HEK293 (cell line): ENCODE results near the gene NFATC2IP.

Experiments
- CTCF ChIA-PET: fragments of 350-600 bp; formaldehyde crosslinking; extraction: SDS; loops from one replicate; lab custom pipeline; 2021; ENCODE audit warnings: antibody characterized with exemption; lab: Yijun Ruan, JAX
- POLR2A ChIA-PET: fragments of 300-600 bp; formaldehyde crosslinking; extraction: SDS; loops from one replicate; lab custom pipeline; 2020; ENCODE audit warnings: antibody characterized with exemption, inconsistent platforms; lab: Yijun Ruan, JAX
- H3K27ac ChIP-seq: fragments of 200-500 bp; sonication (Bioruptor generic); 2 replicates; pipeline ENCODE4 v1.5.1; 2014; ENCODE audit warnings: low read depth, low read length, control low read depth, inconsistent platforms; ENCODE audit errors: extremely low read depth
- H3K36me3 ChIP-seq, 2 experiments: fragments of 200-500 bp in 1 of 2; sonication (Bioruptor generic) in 1 of 2; 1 replicate in 1 of 2; 2 replicates in 1 of 2; pipeline ENCODE4 v1.5.1; 2014 to 2017; ENCODE audit warnings: inconsistent platforms in 2 of 2, low read length in 2 of 2; ENCODE audit not compliant: control insufficient read depth in 2 of 2, insufficient read depth in 1 of 2
- H3K4me1 ChIP-seq: fragments of 200-500 bp; sonication (Bioruptor generic); 2 replicates; pipeline ENCODE4 v1.5.1; 2014; ENCODE audit warnings: mild to moderate bottlenecking, low read length, inconsistent platforms; ENCODE audit not compliant: control insufficient read depth, insufficient read depth
- H3K4me3 ChIP-seq: 2 replicates; pipeline ENCODE4 v1.5.1; 2011; ENCODE audit warnings: low read depth, mild to moderate bottlenecking, control low read depth, low read length, moderate library complexity
- H3K9me3 ChIP-seq: fragments of 200-500 bp; sonication (Bioruptor generic); 2 replicates; pipeline ENCODE4 v1.5.1; 2014; ENCODE audit warnings: low read depth, low read length, inconsistent platforms; ENCODE audit not compliant: control insufficient read depth, insufficient read depth
- MZF1 ChIP-seq: fragments of 450-650 bp; formaldehyde crosslinking; IDR thresholded peaks from 2 replicates; pipeline ENCODE4 v1.5.1; 2017; ENCODE audit warnings: missing biosample characterization, missing genetic modification characterization, borderline replicate concordance
- OSR2 ChIP-seq: fragments of 450-650 bp; formaldehyde crosslinking; IDR thresholded peaks from 2 replicates; pipeline ENCODE4 v1.5.1; 2016; ENCODE audit warnings: missing biosample characterization, missing genetic modification characterization
- SCRT2 ChIP-seq: fragments of 450-650 bp; formaldehyde crosslinking; IDR thresholded peaks from 2 replicates; pipeline ENCODE4 v1.5.1; 2016; ENCODE audit warnings: missing biosample characterization, missing genetic modification characterization
- SP2 ChIP-seq: fragments of 450-650 bp; formaldehyde crosslinking; IDR thresholded peaks from 2 replicates; pipeline ENCODE4 v1.5.1; 2016; ENCODE audit warnings: missing biosample characterization, missing genetic modification characterization
- WT1 ChIP-seq: fragments of 450-650 bp; formaldehyde crosslinking; IDR thresholded peaks from 2 replicates; pipeline ENCODE4 v1.5.1; 2016; ENCODE audit warnings: missing biosample characterization, missing genetic modification characterization
- YY1 ChIP-seq: fragments of 450-650 bp; formaldehyde crosslinking; IDR thresholded peaks from 2 replicates; pipeline ENCODE4 v1.5.1; 2018; ENCODE audit warnings: missing biosample characterization, missing genetic modification characterization
- ZBTB21 ChIP-seq: fragments of 450-650 bp; formaldehyde crosslinking; IDR thresholded peaks from 2 replicates; pipeline ENCODE4 v1.5.1; 2017; ENCODE audit warnings: missing biosample characterization, missing genetic modification characterization
- ZBTB8A ChIP-seq: fragments of 450-650 bp; formaldehyde crosslinking; IDR thresholded peaks from 2 replicates; pipeline ENCODE4 v1.5.1; 2016; ENCODE audit warnings: missing biosample characterization, missing genetic modification characterization
- ZFP37 ChIP-seq: fragments of 450-650 bp; formaldehyde crosslinking; IDR thresholded peaks from 2 replicates; pipeline ENCODE4 v1.5.1; 2016; ENCODE audit warnings: missing biosample characterization, missing genetic modification characterization
- ZFP41 ChIP-seq: fragments of 450-650 bp; formaldehyde crosslinking; IDR thresholded peaks from 2 replicates; pipeline ENCODE4 v1.5.1; 2016; ENCODE audit warnings: missing biosample characterization, missing genetic modification characterization, borderline replicate concordance
- ZNF146 ChIP-seq: fragments of 450-650 bp; formaldehyde crosslinking; IDR thresholded peaks from 2 replicates; pipeline ENCODE4 v1.5.1; 2016; ENCODE audit warnings: missing biosample characterization, missing genetic modification characterization
- ZNF16 ChIP-seq: fragments of 450-650 bp; formaldehyde crosslinking; IDR thresholded peaks from 2 replicates; pipeline ENCODE4 v1.5.1; 2016; ENCODE audit warnings: low read depth, missing biosample characterization, missing genetic modification characterization
- ZNF174 ChIP-seq: fragments of 450-650 bp; formaldehyde crosslinking; IDR thresholded peaks from 2 replicates; pipeline ENCODE4 v1.5.0; 2017; ENCODE audit warnings: missing biosample characterization, mild to moderate bottlenecking, missing genetic modification characterization
- ZNF184 ChIP-seq: fragments of 450-650 bp; IDR thresholded peaks from 2 replicates; pipeline ENCODE4 v1.5.1; 2018; ENCODE audit warnings: missing biosample characterization, mild to moderate bottlenecking, missing genetic modification characterization
- ZNF211 ChIP-seq: fragments of 450-650 bp; formaldehyde crosslinking; IDR thresholded peaks from 2 replicates; pipeline ENCODE4 v1.5.1; 2016; ENCODE audit warnings: low read depth, missing biosample characterization, missing genetic modification characterization
- ZNF302 ChIP-seq: fragments of 450-650 bp; formaldehyde crosslinking; IDR thresholded peaks from 2 replicates; pipeline ENCODE4 v1.5.1; 2016; ENCODE audit warnings: missing biosample characterization, missing genetic modification characterization, low read depth
- ZNF350 ChIP-seq: fragments of 450-650 bp; formaldehyde crosslinking; IDR thresholded peaks from 2 replicates; pipeline ENCODE4 v1.5.0; 2017; ENCODE audit warnings: missing biosample characterization, mild to moderate bottlenecking, missing genetic modification characterization
- ZNF37A ChIP-seq: fragments of 450-650 bp; IDR thresholded peaks from 2 replicates; pipeline ENCODE4 v1.5.1; 2018; ENCODE audit warnings: missing biosample characterization, missing genetic modification characterization
- ZNF416 ChIP-seq: fragments of 450-650 bp; formaldehyde crosslinking; IDR thresholded peaks from 2 replicates; pipeline ENCODE4 v1.5.1; 2016; ENCODE audit warnings: missing biosample characterization, missing genetic modification characterization
- ZNF426 ChIP-seq: fragments of 450-650 bp; formaldehyde crosslinking; IDR thresholded peaks from 2 replicates; pipeline ENCODE4 v1.5.1; 2017; ENCODE audit warnings: missing biosample characterization, missing genetic modification characterization, mild to moderate bottlenecking, inconsistent platforms, moderate library complexity
- ZNF585B ChIP-seq: fragments of 450-650 bp; formaldehyde crosslinking; IDR thresholded peaks from 2 replicates; pipeline ENCODE4 v1.5.1; 2016; ENCODE audit warnings: missing biosample characterization, missing genetic modification characterization
- ZNF596 ChIP-seq: fragments of 450-650 bp; IDR thresholded peaks from 2 replicates; pipeline ENCODE4 v1.5.0; 2018; ENCODE audit warnings: missing biosample characterization, mild to moderate bottlenecking, missing genetic modification characterization, moderate library complexity
- ZNF658 ChIP-seq: fragments of 450-650 bp; formaldehyde crosslinking; IDR thresholded peaks from 2 replicates; pipeline ENCODE4; 2016; ENCODE audit warnings: missing biosample characterization, missing genetic modification characterization
- ZNF707 ChIP-seq: fragments of 450-650 bp; formaldehyde crosslinking; IDR thresholded peaks from 2 replicates; pipeline ENCODE4 v1.5.1; 2016; ENCODE audit warnings: missing biosample characterization, missing genetic modification characterization
- ZNF830 ChIP-seq: fragments of 450-650 bp; IDR thresholded peaks from 2 replicates; pipeline ENCODE4 v1.5.0; 2018; ENCODE audit warnings: missing biosample characterization, missing genetic modification characterization, low read depth, mild to moderate bottlenecking, moderate library complexity
- ZSCAN23 ChIP-seq: fragments of 450-650 bp; formaldehyde crosslinking; IDR thresholded peaks from 2 replicates; pipeline ENCODE4 v1.5.1; 2016; ENCODE audit warnings: missing biosample characterization, missing genetic modification characterization
- ZSCAN5A ChIP-seq: fragments of 450-650 bp; formaldehyde crosslinking; IDR thresholded peaks from 2 replicates; pipeline ENCODE4 v1.5.1; 2016; ENCODE audit warnings: missing biosample characterization, missing genetic modification characterization
- TF ChIP-seq, protein P1 (sequence below): fragments of 450-650 bp; formaldehyde crosslinking; IDR thresholded peaks from 2 replicates; pipeline ENCODE4 v1.5.1; 2016; ENCODE audit warnings: missing biosample characterization, missing genetic modification characterization

NFATC2IP gene

DNA sequence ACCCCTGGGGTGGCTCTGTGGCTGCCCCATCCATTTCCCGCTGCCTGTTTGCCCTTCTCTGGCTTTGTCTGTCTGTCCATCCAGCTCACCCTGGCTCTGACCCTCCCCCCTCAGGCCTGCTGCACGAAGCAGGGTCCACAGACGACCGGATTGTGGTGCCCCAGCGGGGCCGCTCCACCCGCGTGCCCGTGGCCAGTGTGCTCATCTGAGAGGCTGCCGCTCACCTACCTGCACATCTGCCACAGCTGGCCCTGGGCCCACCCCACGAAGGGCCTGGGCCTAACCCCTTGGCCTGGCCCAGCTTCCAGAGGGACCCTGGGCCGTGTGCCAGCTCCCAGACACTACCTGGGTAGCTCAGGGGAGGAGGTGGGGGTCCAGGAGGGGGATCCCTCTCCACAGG is 33.4 kb downstream of the NFATC2IP start:
- Histone ChIP-seq H3K9me3 (no peaks in the 10 kb centered on the region), H3K27ac (no peak overlapping the region), H3K36me3 (peaks cover 0 to 58% of the 10 kb centered on the region in 2 experiments; a peak in 2 of 3 replicates), H3K4me1 (no peaks in the 10 kb centered on the region), H3K4me3 (no peak overlapping the region)
- POLR2A ChIA-PET: interaction anchor here (0.5 kb wide), 1 partner anchor 43 kb away, joined by 3 read pairs; no protein-coding TSS in a partner anchor
- CTCF ChIA-PET: interaction anchor here (0.6 kb wide), 1 partner anchor 10 kb away, joined by 5 read pairs; the partner anchor contains the start of gene SPNS1
- no peak for TF ChIP-seq ZBTB8A (tag by site-specific recombination)
- no peak for TF ChIP-seq SCRT2 (tag by site-specific recombination)
- no peak for TF ChIP-seq YY1 (tag by site-specific recombination)
- no peak for TF ChIP-seq SP2 (tag by site-specific recombination)
- TF ChIP-seq ZNF184 (tag by site-specific recombination): no peak
- TF ChIP-seq, protein P1, sequence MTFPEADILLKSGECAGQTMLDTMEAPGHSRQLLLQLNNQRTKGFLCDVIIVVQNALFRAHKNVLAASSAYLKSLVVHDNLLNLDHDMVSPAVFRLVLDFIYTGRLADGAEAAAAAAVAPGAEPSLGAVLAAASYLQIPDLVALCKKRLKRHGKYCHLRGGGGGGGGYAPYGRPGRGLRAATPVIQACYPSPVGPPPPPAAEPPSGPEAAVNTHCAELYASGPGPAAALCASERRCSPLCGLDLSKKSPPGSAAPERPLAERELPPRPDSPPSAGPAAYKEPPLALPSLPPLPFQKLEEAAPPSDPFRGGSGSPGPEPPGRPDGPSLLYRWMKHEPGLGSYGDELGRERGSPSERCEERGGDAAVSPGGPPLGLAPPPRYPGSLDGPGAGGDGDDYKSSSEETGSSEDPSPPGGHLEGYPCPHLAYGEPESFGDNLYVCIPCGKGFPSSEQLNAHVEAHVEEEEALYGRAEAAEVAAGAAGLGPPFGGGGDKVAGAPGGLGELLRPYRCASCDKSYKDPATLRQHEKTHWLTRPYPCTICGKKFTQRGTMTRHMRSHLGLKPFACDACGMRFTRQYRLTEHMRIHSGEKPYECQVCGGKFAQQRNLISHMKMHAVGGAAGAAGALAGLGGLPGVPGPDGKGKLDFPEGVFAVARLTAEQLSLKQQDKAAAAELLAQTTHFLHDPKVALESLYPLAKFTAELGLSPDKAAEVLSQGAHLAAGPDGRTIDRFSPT (tag by site-specific recombination): no peak
- TF ChIP-seq ZNF426: no peak
- no peak for TF ChIP-seq ZNF707 (tag by site-specific recombination)
- no peak for TF ChIP-seq ZNF416
- no peak for TF ChIP-seq ZFP41 (tag by site-specific recombination)

GRCh38 chr16:28984619-28985135 is 33.9 kb downstream of the NFATC2IP start, which contains the start of gene LAT:
LAT (plus strand) TSS chr16:28985052; CDS start chr16:28985418, 366 bp downstream.
- ChIA-PET CTCF (no interaction called here), POLR2A (interaction anchor here (0.5 to 0.6 kb wide), 2 partner anchors 44 to 59 kb away, joined by 3 read pairs; no protein-coding TSS in a partner anchor)
- Histone ChIP-seq H3K27ac (no peak within 1 kb of the TSS), H3K36me3 (peaks cover 0 to 55% of the 10 kb centered on the region in 2 experiments; a peak in 2 of 3 replicates), H3K4me3 (no peak within 1 kb of the TSS), H3K4me1 (no peaks in the 10 kb centered on the region), H3K9me3 (no peaks in the 10 kb centered on the region)
- TF ChIP-seq ZNF830 (tag by site-specific recombination) (no peak), ZNF211 (no peak), ZSCAN23 (no peak), ZNF585B (tag by site-specific recombination) (no peak), WT1 (tag by site-specific recombination) (no peak), ZFP37 (tag by site-specific recombination) (no peak), ZNF416 (no peak), ZBTB21 (tag by site-specific recombination) (no peak), ZNF350 (tag by site-specific recombination) (no peak), ZNF596 (tag by site-specific recombination) (no peak), ZNF174 (tag by site-specific recombination) (no peak), ZNF302 (no peak), ZSCAN5A (no peak), ZNF146 (no peak), ZNF37A (tag by site-specific recombination) (no peak), ZNF658 (no peak), MZF1 (tag by site-specific recombination) (no peak), ZNF16 (tag by site-specific recombination) (no peak), OSR2 (no peak)
- TF ChIP-seq, protein P1 (tag by site-specific recombination): no peak
